Right lobe of liver (tissue), 4 donors: ENCODE measurements around the gene KLF17.

Experiments used
- CTCF ChIP-seq, 4 donors: fragments of 200-600 bp in 3 of 4; fragments of 450-650 bp in 1 of 4; IDR thresholded peaks; one replicate each; pipeline versions ENCODE4 v1.5.1 to v1.8.0; 2016 to 2022; ENCODE audit warnings: antibody characterized with exemption in 4 of 4, mild to moderate bottlenecking in 2 of 4
- POLR2A ChIP-seq: fragments of 450-650 bp; IDR thresholded peaks from one replicate; pipeline ENCODE4 v1.6.1; 2017; ENCODE audit warnings: antibody characterized with exemption, mild to moderate bottlenecking
- donor health status: DM: no; HTN: no; CAD: no.
- donor health status: DM: no; HTN: no; CAD: no.
- donor health status: DM: no; HTN: yes; CAD: no.

DNA sequence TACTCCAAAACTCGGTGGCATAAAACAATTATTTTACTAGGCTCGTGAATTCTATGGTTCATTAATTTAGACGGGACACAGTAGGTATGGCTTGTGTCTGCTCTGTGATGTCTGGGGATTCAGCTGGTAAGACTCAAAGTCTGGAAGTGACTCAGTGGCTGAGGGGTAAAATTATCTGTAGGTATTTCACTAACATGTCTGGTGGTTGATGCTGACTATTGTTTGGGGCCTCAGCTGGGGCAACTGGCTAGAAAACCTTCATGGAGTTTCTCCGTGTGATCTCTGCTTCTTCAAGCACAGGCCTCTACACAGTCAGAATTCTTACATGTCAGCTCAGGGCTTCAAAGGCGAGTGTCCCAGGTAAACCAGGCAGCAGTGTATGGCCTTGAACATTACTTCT, 41.2 kb upstream of the KLF17 start:
- TF ChIP-seq POLR2A (no peak), CTCF (IDR thresholded peaks at IDR 0.05) (no peak)
